Measurements from ENCODE around the gene KATNB1. TPM values are rescaled to one million over a fixed set of nuclear protein-coding genes. Genes with fewer than 3 reads are reported as not detected.
"Not testable (repeated sequence)": the region's sequence is repeated elsewhere in the genome, so short reads cannot be mapped to it uniquely, and the experiment has no call there.

Gene KATNB1
- total RNA-seq, 1 donor from 2014 or later = 23.4 TPM

- no peak for DNase-seq (ENCODE audit: low spot score)
Measured at GRCh38 chr16:57725976-57726375, 9.6 kb upstream of the KATNB1 start.

- DNase-seq (ENCODE audit: low spot score) = no peak
Measured at GRCh38 chr16:57726433-57726947, 9.1 kb upstream of the KATNB1 start.

- DNase-seq (ENCODE audit: low spot score) = no peak
Measured at GRCh38 chr16:57727610-57728009, 8.0 kb upstream of the KATNB1 start.

DNA sequence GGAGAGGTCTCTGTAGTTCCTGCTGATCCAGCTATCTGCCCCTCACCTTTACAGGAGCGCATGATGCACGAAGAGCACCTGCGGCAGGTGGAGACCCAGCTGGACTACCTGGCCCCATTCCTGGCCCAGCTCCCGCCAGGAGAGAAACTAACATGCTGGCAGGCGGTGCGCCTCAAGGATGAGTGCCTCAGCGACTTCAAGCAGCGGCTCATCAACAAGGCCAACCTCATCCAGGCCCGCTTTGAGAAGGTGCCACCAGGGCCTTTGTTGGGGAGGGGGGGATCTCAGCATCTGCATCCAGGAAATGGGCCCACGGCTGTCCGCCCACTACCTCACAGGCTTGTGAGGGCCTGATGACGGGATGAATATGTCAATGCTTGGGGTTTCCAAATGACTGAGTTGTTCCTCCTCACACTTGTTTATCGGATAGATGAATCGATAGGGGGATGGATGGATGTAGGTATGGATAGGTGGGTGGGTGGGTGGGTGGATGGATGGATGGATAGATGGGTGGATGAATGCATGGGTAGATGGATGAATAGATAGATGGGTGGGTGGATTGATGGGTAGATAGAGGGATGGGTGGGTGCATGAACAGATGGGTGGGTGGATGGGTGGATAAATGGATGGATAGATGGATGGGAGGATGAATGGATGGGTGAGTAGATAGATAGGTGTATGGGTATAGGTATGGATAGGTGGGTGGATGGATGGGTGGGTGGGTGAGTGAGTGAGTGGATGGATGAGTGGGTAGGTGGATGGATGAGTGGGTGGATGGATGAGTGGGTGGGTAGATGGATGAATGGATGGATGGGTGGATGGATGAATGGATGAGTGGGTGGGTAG lies 7.0 kb upstream of the KATNB1 start:
- no peak for DNase-seq (ENCODE audit: low spot score)

GRCh38 chr16:57729182-57729484 lies 6.4 kb upstream of the KATNB1 start:
- DNase-seq (ENCODE audit: low spot score) = no peak

GRCh38 chr16:57729852-57730251 lies 5.7 kb upstream of the KATNB1 start:
- DNase-seq (ENCODE audit: low spot score) = not testable (repeated sequence)

DNA sequence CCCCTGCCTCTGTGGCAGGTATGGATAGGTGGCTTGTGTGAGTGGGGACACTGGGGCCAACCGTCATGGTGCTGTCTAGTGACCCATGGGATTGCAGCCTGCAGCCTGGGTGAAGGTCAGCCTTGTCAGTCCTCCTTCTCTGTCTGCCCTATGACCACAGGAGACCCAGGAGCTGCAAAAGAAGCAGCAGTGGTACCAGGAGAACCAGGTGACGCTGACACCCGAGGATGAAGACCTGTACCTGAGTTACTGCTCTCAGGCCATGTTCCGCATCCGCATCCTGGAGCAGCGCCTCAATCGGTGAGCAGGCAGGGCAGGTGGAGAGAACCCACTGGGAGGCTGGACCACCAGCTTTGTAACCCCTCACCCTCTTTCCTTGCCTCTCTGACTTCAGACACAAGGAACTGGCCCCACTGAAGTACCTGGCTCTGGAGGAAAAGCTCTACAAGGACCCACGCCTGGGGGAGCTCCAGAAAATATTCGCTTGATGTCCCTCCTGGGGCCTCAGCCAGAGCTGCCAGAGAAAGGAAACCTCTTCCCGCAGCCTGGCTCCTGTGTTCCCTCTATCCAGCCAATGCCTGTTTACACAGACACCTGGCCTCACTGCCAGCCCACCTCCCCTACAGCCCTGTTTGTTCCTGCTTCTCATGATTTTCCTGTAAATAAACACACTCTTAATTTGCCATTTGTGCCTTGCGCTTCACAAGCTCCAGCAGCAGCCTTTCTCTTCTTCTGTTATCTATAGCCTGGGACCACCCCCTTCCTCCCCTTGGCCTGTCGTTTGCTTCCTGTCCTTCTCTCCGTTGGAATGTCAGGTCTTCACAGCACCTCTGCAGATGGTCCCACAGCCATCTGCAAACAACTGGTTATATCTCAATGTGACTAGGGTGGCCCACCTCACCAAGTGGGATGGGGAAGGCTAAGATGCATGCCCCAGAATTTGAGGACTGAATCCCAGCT lies 4.5 kb upstream of the KATNB1 start:
- DNase-seq (ENCODE audit: low spot score) = no peak

DNA sequence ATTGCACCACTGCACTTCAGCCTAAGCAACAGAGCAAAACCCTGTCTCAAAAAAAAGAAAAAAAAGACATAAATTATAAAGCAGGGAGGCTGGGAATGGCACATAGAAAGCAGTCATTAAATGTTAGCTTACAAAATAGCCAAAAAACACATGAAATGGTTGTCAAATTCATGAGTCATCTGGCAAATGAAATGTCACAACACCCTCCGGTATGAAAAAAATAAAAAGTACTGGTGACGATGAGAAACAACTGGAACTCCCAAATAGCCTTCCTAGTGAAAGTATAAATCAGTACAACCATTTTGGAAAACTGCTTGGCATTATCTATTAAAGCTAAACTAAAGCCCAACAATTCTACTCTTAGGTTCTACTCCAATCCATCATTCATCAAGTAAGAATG lies 3.5 kb upstream of the KATNB1 start:
- DNase-seq (ENCODE audit: low spot score) = no peak

DNA sequence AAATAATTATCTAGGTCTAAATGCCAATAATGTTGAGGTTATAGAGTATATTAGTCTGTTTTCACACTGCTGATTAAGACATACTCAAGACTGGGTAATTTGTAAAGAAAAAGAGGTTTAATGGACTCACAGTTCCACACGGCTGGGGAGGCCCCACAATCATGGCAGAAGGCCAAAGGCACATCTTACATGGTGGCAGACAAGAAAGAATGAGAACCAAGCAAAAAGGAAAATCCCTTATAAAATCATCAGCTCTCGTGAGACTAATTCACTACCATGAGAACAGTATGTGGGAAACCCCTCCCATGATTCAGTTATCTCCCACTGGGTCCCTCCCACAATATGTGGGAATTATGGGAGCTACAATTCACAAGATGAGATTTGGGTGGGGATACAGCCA lies 2.9 kb upstream of the KATNB1 start:
- no peak for DNase-seq (ENCODE audit: low spot score)

DNA sequence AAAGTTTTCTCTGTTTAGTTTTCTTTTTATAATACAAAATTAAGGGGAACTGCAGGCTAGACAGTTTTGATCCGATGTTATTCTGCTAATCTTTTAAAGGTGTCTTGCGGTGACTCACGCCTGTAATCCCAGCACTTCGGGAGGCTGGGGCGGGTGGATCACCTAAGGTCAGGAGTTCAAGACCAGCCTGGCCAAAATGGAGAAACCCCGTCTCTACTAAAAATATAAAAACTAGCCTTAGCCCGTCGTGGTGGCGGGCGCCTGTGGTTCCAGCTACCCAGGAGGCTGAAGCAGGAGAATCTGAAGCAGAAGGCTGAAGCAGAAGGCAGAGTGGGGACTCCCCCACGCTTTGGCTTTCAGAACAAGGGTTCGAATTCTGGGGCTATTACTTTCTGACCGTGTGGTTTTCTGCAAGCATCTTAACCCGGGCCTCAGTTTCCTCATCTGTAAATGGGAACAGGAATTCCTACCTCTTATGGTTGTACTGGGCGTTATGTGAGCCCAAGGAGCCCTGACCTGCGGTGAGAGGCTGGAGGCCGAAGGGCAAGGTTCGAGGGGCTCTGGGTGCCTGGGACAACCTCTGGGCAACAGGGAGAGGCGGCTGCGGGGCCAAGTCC lies 1.2 kb upstream of the KATNB1 start:
- no peak for DNase-seq (ENCODE audit: low spot score)

DNA sequence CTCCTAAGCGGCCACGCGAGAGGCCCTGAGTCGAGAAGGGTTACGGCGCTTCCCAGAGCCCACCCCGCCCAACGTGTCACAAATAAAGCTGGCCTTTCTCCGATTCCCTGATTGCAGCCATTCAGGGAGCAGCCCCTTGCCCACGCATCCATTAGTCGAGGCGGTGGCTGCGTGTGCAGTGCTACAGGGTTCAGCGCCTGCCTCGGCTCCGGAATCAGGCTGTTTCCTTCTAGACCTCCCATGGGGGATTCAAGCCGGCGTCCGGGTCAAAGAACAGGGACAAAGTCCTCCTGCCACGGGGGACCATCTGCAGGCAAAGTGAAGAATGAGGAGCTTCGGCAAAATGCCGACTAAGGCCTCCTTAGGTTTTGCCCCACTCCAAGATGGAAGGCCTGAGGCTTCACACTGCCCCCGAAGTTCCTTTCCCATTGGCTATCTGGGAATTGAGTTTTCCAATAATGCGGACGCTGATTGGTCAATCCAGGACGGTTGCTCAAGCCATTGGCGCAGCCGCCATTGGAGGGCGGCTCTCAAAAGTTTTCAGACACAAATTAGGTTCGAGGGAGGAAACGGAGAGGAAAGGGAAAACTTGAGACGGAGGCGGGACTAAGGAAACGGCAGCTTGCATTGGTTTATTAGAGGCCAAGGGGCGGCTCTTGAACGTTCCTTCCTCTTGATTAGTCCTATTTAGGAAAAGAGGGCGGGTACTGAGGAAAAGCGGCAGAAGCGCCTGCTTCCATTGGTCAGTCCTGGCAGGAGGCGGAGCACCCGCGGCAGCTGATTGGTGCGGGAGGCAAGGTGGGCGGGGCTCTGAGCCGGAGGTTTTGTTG lies 430 bp upstream of the KATNB1 start:
- DNase-seq (ENCODE audit: low spot score) = peak; percentile 99

- DNase-seq (ENCODE audit: low spot score) = peak; percentile 48
Measured at GRCh38 chr16:57736419-57737351, 1.1 kb downstream of the KATNB1 start.

- no peak for DNase-seq (ENCODE audit: low spot score)
Measured at GRCh38 chr16:57738844-57739243, 3.3 kb downstream of the KATNB1 start.

GRCh38 chr16:57739756-57740422 lies 4.3 kb downstream of the KATNB1 start:
- DNase-seq (ENCODE audit: low spot score) = no peak

DNA sequence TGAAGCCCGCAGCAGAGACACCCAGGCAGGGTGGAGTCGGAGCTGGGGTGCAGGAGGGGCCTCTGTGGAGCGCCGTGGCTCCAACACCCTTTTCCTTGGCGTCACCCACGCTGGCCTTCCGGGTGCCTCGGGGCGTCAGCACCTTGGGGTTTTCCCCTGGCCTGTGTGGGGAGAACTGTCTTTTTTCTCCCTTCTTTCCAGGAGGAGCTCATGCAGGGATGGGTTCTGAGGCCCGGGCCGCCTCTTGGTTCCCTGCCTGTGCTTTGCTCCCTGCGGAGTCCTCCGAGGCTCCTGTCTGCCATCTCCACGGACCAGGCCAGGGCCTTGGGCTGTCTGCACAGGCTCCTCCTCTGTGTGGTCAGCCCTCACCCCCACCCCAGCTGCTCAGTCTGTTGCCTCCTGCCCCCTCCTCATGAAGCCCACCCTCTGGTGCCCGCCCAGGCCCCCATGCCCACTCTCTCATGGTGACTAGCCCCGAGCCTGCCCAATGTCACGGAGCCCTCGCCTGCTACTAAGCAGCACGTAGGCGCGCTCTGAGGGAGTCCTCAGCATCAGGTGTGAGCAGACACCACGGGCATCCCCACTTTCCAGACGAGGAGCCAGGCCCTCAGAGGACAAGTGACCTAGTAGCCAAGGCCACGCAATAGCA lies 5.0 kb downstream of the KATNB1 start:
- DNase-seq (ENCODE audit: low spot score) = no peak

GRCh38 chr16:57741660-57742191 lies 6.2 kb downstream of the KATNB1 start:
- DNase-seq (ENCODE audit: low spot score) = no peak

DNA sequence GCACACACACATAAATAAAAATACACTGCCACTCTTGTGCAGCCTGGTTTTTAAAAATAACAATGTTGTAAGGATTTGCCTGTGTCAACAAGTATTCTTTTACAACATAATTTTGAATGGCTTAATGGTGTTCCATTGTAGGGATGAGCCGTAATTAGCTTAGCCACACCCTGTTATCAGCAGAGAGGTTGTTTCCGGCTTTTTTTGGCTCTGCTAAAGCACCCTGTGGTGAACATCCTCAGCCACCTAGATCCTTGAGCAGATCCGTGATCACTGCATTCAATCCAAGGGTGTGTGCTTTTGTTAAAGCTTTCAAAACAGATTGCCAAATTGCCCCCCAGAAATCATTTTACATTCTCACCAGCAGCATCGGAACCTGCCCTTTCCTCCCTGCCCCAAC lies 7.0 kb downstream of the KATNB1 start:
- DNase-seq (ENCODE audit: low spot score) = no peak

GRCh38 chr16:57743458-57743857 lies 7.9 kb downstream of the KATNB1 start:
- DNase-seq (ENCODE audit: low spot score) = no peak

Measured in mucosa of gallbladder (tissue), 1 donor.